Gastroesophageal sphincter (tissue), 4 donors: Measurements from ENCODE around the gene KIF26B. TPM values are rescaled to one million over a fixed set of nuclear protein-coding genes. Genes with fewer than 3 reads are reported as not detected.

Source experiments
- ATAC-seq: fragments of 150-250 bp; one replicate; pipeline ENCODE4 v1.9.1; 2016; ENCODE audit warnings: mild to moderate bottlenecking, moderate library complexity
- H3K27ac ChIP-seq, 4 donors: fragments of 200-600 bp; sonication (generic) in 3 of 4; 1 replicate in 3 of 4; 2 replicates in 1 of 4; pipeline ENCODE4 v1.5.1; 2016 to 2019
- H3K27me3 ChIP-seq: fragments of 200-600 bp; sonication (generic); one replicate; pipeline ENCODE4 v1.5.1; 2019
- H3K36me3 ChIP-seq, 2 donors: fragments of 200-600 bp; sonication (generic); one replicate each; pipeline ENCODE4 v1.5.1; 2019; ENCODE audit warnings: control low read depth in 1 of 2
- H3K4me1 ChIP-seq, 3 donors: fragments of 200-600 bp; sonication (generic); 1 replicate in 2 of 3; 2 replicates in 1 of 3; pipeline ENCODE4 v1.5.1; 2016 to 2019; ENCODE audit warnings: control low read depth in 2 of 3
- H3K4me3 ChIP-seq, 2 donors: fragments of 200-600 bp; sonication (generic); one replicate each; pipeline ENCODE4 v1.5.1; 2019; ENCODE audit warnings: mild to moderate bottlenecking in 1 of 2, moderate library complexity in 1 of 2
- H3K9me3 ChIP-seq, 3 donors: fragments of 200-600 bp; sonication (generic); one replicate each; pipeline ENCODE4 v1.5.1; 2017 to 2019; ENCODE audit warnings: control low read depth in 2 of 3
- EP300 ChIP-seq: sonication (generic); formaldehyde crosslinking; IDR thresholded peaks from one replicate; pipeline ENCODE4 v1.6.1; 2017; ENCODE audit warnings: antibody characterized with exemption, mild to moderate bottlenecking
- POLR2A ChIP-seq, 2 donors: fragments of 450-650 bp; IDR thresholded peaks; one replicate each; pipeline ENCODE4 v1.6.1; 2017; ENCODE audit warnings: antibody characterized with exemption in 2 of 2, mild to moderate bottlenecking in 2 of 2, moderate library complexity in 1 of 2
- POLR2AphosphoS5 ChIP-seq: sonication (generic); formaldehyde crosslinking; IDR thresholded peaks from one replicate; pipeline ENCODE4 v1.6.1; 2017; ENCODE audit warnings: antibody characterized with exemption
- WGBS, 2 donors: methylation state at CpG; one replicate each; pipeline ENCODE4 v1.1.5; 2018; ENCODE audit warnings: low coverage in 1 of 2; 5-methylcytosine and 5-hydroxymethylcytosine counted together
- total RNA-seq, 4 donors: library from RNA; depleted of rRNA; stranded (reverse); fragments of >200 nt; gene quantifications; one replicate each; pipeline ENCODE4 v1.1.0, GENCODE V29; 2016
- TF ChIP-seq, protein P1 (sequence below), 4 experiments: fragments of 200-600 bp in 2 of 4; fragments of 450-650 bp in 2 of 4; sonication (generic) in 1 of 4; IDR thresholded peaks; one replicate each; pipeline ENCODE4 v1.5.1; 2017 to 2019; ENCODE audit warnings: antibody characterized with exemption in 4 of 4, mild to moderate bottlenecking in 2 of 4, moderate library complexity in 2 of 4

Gene KIF26B
- total RNA-seq, 4 donors from 2014 or later: 0.62 to 1.9 (median 0.97) TPM

DNA sequence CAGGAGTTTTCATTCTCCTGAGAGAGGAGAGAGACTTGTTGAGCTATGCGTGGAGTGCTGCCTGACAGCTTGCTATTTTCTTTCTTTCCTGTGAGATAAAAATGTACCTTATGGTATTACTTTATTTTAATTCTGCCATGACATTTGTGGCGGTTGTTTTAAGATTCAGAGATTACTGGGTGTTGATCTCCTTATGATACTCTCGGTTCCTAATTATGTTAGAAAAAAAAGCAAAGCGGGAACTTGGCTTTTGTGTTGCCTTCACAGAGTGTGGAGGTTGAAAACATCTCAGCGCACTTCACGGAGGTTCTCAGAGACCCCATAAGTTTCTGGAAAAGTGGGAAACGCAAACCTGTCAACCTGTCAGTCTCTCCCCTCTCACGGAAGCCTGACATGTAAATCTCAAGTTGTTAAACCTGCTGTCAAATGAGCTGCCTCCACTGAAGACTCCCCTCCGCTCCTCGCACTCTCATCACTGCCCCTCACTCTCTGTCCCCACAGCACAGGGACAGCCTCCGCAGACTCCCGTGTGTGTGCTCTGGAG is 405.6 kb downstream of the KIF26B start:
- Histone ChIP-seq H3K9me3 (no peaks in the 10 kb centered on the region), H3K27me3 (no peaks in the 10 kb centered on the region), H3K4me3 (no peak overlapping the region), H3K36me3 (no peaks in the 10 kb centered on the region), H3K27ac (no peak overlapping the region), H3K4me1 (no peaks in the 10 kb centered on the region)
- 83 to 84% methylated on average over 5 to 12 of the region's 12 CpGs for WGBS, 2 donors
- TF ChIP-seq, protein P1, sequence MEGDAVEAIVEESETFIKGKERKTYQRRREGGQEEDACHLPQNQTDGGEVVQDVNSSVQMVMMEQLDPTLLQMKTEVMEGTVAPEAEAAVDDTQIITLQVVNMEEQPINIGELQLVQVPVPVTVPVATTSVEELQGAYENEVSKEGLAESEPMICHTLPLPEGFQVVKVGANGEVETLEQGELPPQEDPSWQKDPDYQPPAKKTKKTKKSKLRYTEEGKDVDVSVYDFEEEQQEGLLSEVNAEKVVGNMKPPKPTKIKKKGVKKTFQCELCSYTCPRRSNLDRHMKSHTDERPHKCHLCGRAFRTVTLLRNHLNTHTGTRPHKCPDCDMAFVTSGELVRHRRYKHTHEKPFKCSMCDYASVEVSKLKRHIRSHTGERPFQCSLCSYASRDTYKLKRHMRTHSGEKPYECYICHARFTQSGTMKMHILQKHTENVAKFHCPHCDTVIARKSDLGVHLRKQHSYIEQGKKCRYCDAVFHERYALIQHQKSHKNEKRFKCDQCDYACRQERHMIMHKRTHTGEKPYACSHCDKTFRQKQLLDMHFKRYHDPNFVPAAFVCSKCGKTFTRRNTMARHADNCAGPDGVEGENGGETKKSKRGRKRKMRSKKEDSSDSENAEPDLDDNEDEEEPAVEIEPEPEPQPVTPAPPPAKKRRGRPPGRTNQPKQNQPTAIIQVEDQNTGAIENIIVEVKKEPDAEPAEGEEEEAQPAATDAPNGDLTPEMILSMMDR (IDR thresholded peaks at IDR 0.05): no peak
- TF ChIP-seq POLR2A (IDR thresholded peaks at IDR 0.05): no peak
- TF ChIP-seq EP300: no peak
- TF ChIP-seq POLR2AphosphoS5: no peak
- ATAC-seq: no peak

DNA sequence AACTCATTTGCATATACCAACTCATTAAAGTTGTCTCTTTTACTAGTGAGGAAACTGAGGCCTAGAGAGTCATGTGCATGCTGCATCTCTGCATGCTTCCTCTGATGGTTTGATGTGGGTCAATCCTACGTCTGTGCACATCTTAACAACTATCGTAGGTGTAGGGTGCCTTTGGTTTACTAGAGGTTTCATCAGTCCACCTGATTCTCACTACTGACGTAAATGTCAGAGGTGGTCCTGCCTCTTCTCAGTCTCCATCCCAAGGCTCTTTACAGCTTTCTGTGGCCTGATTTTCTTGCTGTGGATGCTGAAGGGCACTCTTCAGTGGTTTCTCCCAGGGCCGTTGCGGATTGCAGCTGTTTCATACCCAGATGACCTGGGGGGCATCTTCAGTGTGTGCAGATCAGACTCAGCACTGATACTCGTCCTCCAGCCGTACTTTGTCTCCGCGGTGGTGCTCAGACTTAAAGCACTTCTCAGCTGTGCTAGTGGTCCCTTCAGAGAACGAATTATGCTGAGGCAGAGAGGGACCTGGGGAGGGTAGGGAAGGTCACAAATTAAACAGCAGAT is 407.0 kb downstream of the KIF26B start:
- Histone ChIP-seq H3K4me3 (no peak overlapping the region), H3K27me3 (no peaks in the 10 kb centered on the region), H3K9me3 (no peaks in the 10 kb centered on the region), H3K27ac (no peak overlapping the region), H3K36me3 (no peaks in the 10 kb centered on the region), H3K4me1 (no peaks in the 10 kb centered on the region)
- WGBS, 2 donors: 84 to 87% methylated on average over 2 to 8 of the region's 10 CpGs
- ATAC-seq: no peak
- TF ChIP-seq, protein P1 (IDR thresholded peaks at IDR 0.05): no peak
- TF ChIP-seq POLR2AphosphoS5 (no peak), EP300 (no peak), POLR2A (IDR thresholded peaks at IDR 0.05) (no peak)

DNA sequence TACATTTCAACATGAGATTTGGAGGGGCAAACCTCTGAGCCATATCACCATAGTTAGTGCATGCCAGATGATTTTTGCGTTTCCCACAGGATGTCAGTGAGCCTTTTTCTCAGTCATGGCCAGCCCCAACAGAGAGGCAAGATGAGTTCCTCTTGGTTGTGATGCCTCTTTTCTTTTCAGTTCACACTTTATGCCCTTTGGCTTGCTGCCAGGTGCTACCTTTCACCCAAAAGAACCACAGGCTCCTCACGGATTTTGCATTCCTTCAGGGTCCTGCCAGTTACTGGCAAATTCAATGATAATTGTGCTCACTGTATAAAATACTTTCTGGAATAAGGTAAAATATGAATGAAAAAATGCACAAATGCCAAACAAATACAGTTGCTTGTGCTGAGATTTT is 411.3 kb downstream of the KIF26B start:
- H3K4me1 ChIP-seq: no peaks in the 10 kb centered on the region
- H3K4me3 ChIP-seq: no peak overlapping the region
- no peaks in the 10 kb centered on the region for H3K36me3 ChIP-seq
- no peaks in the 10 kb centered on the region for H3K9me3 ChIP-seq
- no peaks in the 10 kb centered on the region for H3K27me3 ChIP-seq
- ATAC-seq: no peak
- no peak overlapping the region for H3K27ac ChIP-seq
- WGBS, 2 donors: 89% methylated on average over 2 of the region's 2 CpGs; no CpG with 5 or more reads in 1 of the 2 donors
- no peak for TF ChIP-seq EP300
- TF ChIP-seq, protein P1 (IDR thresholded peaks at IDR 0.05): no peak
- TF ChIP-seq POLR2AphosphoS5: no peak
- no peak for TF ChIP-seq POLR2A (IDR thresholded peaks at IDR 0.05)

DNA sequence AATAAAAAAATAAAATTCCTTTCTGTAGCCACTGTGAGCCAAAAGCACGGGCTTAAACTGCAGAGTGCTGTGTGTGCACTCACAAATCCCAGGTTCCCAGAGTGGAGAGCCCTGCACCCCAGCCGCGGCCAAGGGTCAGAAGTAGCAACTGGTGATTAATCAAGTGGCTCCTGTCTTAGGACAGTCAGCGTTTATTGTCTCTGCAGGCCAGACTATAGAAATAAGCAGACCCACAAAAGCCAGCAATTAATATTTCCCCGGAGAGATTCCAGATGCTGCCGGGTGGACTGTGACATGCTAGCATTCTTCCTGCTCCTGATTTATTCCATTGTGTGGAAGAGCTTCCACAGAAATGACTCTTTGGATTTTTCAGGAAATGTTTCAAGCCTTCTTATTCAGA is 412.2 kb downstream of the KIF26B start:
- H3K27ac ChIP-seq: no peak overlapping the region
- no peaks in the 10 kb centered on the region for H3K27me3 ChIP-seq
- WGBS, 2 donors: 12 to 20% methylated on average over 2 to 6 of the region's 6 CpGs
- ATAC-seq: no peak
- no peaks in the 10 kb centered on the region for H3K9me3 ChIP-seq
- no peak for TF ChIP-seq POLR2A (IDR thresholded peaks at IDR 0.05)
- TF ChIP-seq EP300: no peak
- TF ChIP-seq, protein P1 (IDR thresholded peaks at IDR 0.05): no peak
- TF ChIP-seq POLR2AphosphoS5: no peak
- H3K36me3 ChIP-seq: no peaks in the 10 kb centered on the region
- no peak overlapping the region for H3K4me3 ChIP-seq
- no peaks in the 10 kb centered on the region for H3K4me1 ChIP-seq

DNA sequence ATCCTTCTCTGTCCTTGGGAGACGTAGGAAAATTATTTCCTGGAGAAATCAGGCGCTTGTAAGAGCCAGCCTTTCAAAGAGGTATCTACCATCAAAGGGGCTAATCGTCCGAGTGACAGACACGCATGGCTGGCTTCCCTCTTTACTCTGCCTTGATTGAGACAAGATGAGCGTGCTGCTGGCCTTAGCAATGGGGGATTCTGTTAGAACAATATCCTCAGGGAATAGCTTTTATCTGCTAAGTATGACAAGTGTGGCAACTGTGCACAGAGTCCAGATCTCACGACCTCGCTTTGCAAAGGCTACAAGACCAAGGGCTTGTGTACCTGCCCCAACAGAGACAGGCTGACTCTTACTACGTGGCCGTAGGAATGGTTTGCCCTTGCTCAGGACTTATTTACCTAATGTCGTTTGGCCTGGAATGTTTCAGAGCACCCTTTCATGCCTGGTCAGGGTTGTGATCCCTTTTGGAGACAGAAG is 417.1 kb downstream of the KIF26B start:
- Histone ChIP-seq H3K9me3 (no peaks in the 10 kb centered on the region), H3K36me3 (no peaks in the 10 kb centered on the region), H3K27ac (no peak overlapping the region), H3K27me3 (no peaks in the 10 kb centered on the region), H3K4me1 (no peaks in the 10 kb centered on the region), H3K4me3 (no peak overlapping the region)
- ATAC-seq: no peak
- TF ChIP-seq, protein P1 (IDR thresholded peaks at IDR 0.05): no peak
- TF ChIP-seq POLR2AphosphoS5 (no peak), POLR2A (IDR thresholded peaks at IDR 0.05) (no peak), EP300 (no peak)
- 56 to 79% methylated on average over 3 to 7 of the region's 11 CpGs for WGBS, 2 donors
